Measurements from ENCODE around the gene ERCC2. TPM values are rescaled to one million over a fixed set of nuclear protein-coding genes. Genes with fewer than 3 reads are reported as not detected.

Gene ERCC2
- total RNA-seq, 1 donor from 2014 or later, result 11.4 TPM

DNA sequence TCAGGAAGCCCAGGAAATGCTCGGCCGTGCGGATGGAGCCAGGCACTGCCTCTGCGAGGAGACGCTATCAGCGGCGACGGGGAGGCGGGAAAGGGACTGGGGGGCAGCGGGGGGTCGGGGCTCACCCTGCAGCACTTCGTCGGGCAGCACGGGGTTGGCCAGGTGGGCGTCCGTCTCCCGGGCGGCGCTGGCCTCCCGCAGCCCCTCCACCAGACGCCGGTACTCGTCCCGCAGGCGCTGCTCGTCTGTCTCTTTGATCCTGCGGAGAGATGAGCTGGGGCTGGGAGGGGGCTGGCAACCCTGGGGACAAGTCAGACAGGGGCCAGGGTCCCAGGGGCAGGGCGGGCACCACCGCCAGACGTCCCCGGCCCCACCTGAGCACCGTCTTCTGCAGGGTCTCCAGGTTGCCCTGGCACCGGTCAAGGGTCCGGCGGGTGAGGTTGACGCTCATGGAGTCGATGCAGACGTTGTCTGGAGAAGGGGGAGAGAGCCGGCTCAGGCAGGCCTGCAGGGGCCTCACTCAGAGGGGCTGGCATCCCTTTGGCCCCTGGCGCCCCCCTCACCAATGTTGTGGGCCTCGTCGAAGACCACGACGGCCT is 6.4 kb downstream of the ERCC2 start:
- H3K9me3 ChIP-seq (replicated peaks), result no peaks in the 10 kb centered on the region
- peaks cover 2% of the 10 kb centered on the region for H3K4me1 ChIP-seq
- H3K27me3 ChIP-seq (ENCODE audit: low read depth), result no peaks in the 10 kb centered on the region
- no peak for DNase-seq
- intact Hi-C loops (cut with micrococcal nuclease), result no loop called here
- no peak overlapping the region for H3K4me3 ChIP-seq
- H3K36me3 ChIP-seq, result peaks cover 45% of the 10 kb centered on the region
- TF ChIP-seq, protein P1, sequence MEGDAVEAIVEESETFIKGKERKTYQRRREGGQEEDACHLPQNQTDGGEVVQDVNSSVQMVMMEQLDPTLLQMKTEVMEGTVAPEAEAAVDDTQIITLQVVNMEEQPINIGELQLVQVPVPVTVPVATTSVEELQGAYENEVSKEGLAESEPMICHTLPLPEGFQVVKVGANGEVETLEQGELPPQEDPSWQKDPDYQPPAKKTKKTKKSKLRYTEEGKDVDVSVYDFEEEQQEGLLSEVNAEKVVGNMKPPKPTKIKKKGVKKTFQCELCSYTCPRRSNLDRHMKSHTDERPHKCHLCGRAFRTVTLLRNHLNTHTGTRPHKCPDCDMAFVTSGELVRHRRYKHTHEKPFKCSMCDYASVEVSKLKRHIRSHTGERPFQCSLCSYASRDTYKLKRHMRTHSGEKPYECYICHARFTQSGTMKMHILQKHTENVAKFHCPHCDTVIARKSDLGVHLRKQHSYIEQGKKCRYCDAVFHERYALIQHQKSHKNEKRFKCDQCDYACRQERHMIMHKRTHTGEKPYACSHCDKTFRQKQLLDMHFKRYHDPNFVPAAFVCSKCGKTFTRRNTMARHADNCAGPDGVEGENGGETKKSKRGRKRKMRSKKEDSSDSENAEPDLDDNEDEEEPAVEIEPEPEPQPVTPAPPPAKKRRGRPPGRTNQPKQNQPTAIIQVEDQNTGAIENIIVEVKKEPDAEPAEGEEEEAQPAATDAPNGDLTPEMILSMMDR (IDR thresholded peaks at IDR 0.05; ENCODE audit: borderline replicate concordance), result no peak
- no peak overlapping the region for H3K27ac ChIP-seq (replicated peaks)

DNA sequence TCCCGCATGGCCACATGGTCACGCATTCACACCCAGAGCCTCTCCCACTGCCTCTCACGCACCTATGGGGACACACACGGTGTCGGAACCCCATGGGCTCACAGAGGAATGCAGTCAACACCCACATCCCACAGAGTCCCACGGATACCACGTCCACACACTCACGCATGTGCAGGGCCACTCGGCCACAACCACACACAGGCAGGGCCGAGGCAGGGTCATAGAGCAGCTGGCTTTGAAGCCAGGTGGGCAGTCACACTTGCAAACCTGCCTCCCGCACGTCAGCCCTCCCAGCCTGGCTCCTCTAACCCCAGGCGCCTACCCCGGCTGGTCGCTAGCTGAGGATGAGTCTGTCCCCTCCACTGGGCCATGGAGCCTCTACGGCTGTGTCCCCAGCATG is 8.1 kb downstream of the ERCC2 start:
- no peak for DNase-seq
- peaks cover 45% of the 10 kb centered on the region for H3K36me3 ChIP-seq
- no peaks in the 10 kb centered on the region for H3K9me3 ChIP-seq (replicated peaks)
- H3K27ac ChIP-seq (replicated peaks), result no peak overlapping the region
- no peak overlapping the region for H3K4me3 ChIP-seq
- TF ChIP-seq, protein P1 (IDR thresholded peaks at IDR 0.05; ENCODE audit: borderline replicate concordance), result no peak
- H3K27me3 ChIP-seq (ENCODE audit: low read depth), result no peaks in the 10 kb centered on the region
- intact Hi-C loops (cut with micrococcal nuclease), result no loop called here
- H3K4me1 ChIP-seq, result no peaks in the 10 kb centered on the region

DNA sequence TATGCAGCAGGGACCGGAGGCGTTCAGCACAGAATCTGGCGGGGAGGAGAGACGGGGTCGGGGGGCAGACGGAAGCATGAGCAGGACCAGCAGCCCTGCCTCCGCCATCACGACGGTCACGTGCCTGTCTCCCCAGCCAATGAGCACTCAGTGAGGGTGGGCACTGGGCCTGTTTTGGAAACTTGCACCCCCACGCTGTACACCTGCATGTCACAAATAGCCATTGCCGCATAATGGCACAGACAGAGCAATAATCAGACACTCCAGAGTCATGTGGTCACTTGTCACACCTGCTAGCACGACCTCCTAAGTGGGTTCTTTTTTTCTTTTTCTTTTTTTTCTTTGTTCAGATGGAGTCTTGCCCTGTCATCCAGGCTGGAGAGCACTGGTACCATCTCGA is 8.8 kb downstream of the ERCC2 start:
- Histone ChIP-seq H3K9me3 (replicated peaks) (no peaks in the 10 kb centered on the region), H3K27ac (replicated peaks) (no peak overlapping the region), H3K27me3 (ENCODE audit: low read depth) (no peaks in the 10 kb centered on the region), H3K4me3 (no peak overlapping the region), H3K36me3 (peaks cover 52% of the 10 kb centered on the region), H3K4me1 (no peaks in the 10 kb centered on the region)
- intact Hi-C loops (cut with micrococcal nuclease), result no loop called here
- DNase-seq, result no peak
- TF ChIP-seq, protein P1 (IDR thresholded peaks at IDR 0.05; ENCODE audit: borderline replicate concordance), result no peak

DNA sequence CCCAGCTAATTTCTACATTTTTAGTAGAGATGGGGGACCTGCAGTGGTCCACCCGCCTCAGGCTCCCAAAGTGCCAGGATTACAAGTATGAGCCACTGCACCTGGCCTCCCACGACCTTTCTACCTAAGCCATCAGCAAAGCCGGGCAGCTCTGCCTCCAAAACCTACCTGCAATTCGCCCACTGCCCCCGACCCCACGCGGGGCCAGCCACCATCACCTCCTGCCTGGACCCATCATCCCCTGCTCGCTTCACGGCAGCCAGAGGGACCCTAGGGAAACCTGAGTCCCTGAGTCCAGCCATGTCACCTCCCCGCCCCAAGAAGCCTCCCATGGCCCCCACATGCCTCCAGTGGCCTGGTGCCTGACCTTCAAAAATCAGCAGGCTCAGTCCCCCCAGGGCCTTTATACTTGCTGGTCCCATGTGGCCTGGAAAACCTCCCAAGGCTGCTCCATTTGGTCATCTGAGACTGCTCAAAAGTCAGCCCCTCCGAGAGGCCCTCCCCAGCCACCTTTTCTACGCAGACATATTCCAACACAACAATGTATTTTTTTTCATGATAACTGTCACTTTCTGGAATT is 12.1 kb downstream of the ERCC2 start:
- no peaks in the 10 kb centered on the region for H3K4me1 ChIP-seq
- no peak overlapping the region for H3K4me3 ChIP-seq
- DNase-seq, result no peak
- H3K27me3 ChIP-seq (ENCODE audit: low read depth), result no peaks in the 10 kb centered on the region
- TF ChIP-seq, protein P1 (IDR thresholded peaks at IDR 0.05; ENCODE audit: borderline replicate concordance), result no peak
- H3K9me3 ChIP-seq (replicated peaks), result no peaks in the 10 kb centered on the region
- peaks cover 61% of the 10 kb centered on the region for H3K36me3 ChIP-seq
- intact Hi-C loops (cut with micrococcal nuclease), result no loop called here
- H3K27ac ChIP-seq (replicated peaks), result no peak overlapping the region

DNA sequence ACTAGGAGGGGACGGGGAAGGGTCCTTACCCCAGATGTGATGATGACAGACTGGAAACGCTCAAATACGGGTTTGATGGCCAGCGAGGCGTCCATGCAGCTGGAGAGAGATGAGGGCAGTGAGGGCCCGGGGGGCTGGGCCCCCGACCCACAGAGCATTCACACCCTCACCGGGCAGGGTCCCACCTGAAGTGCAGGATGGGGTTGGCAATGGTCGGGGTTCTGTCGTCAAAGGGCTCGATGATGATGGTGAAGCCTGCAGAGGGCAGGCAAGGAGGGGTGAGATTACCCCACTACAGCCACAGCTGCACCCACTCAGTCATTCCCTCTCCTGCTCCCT is 13.0 kb downstream of the ERCC2 start:
- no peak for DNase-seq
- H3K27ac ChIP-seq (replicated peaks), result no peak overlapping the region
- intact Hi-C loops (cut with micrococcal nuclease), result no loop called here
- no peaks in the 10 kb centered on the region for H3K27me3 ChIP-seq (ENCODE audit: low read depth)
- TF ChIP-seq, protein P1 (IDR thresholded peaks at IDR 0.05; ENCODE audit: borderline replicate concordance), result no peak
- no peak overlapping the region for H3K4me3 ChIP-seq
- no peaks in the 10 kb centered on the region for H3K4me1 ChIP-seq
- H3K9me3 ChIP-seq (replicated peaks), result no peaks in the 10 kb centered on the region
- H3K36me3 ChIP-seq, result peaks cover 62% of the 10 kb centered on the region

Data from left ventricle myocardium inferior (tissue), 1 donor.